ENCODE results near the gene LAMA5.

The LAMA5 gene

DNA sequence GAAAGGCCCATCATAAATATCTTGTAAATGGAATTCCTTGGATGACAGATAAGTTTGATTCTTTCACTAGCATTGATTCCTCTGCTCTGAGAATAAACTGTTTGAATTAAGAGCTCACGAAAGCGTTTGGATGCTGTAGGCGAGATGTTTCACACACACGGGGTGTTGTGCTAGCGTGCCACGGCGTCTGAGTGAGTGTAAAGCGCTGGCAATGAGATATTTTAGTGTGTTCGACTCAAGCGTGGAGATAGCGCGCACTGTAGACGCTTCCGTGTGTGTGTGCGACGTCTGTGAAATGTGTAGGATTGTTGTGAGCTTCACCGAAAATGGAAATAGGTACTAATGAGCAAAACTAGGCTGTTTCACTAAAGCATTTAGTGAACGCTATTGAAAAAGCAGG, 93.7 kb downstream of the LAMA5 start:
- no peak for DNase-seq (ENCODE audit: low read depth)
- TF ChIP-seq, protein P1, sequence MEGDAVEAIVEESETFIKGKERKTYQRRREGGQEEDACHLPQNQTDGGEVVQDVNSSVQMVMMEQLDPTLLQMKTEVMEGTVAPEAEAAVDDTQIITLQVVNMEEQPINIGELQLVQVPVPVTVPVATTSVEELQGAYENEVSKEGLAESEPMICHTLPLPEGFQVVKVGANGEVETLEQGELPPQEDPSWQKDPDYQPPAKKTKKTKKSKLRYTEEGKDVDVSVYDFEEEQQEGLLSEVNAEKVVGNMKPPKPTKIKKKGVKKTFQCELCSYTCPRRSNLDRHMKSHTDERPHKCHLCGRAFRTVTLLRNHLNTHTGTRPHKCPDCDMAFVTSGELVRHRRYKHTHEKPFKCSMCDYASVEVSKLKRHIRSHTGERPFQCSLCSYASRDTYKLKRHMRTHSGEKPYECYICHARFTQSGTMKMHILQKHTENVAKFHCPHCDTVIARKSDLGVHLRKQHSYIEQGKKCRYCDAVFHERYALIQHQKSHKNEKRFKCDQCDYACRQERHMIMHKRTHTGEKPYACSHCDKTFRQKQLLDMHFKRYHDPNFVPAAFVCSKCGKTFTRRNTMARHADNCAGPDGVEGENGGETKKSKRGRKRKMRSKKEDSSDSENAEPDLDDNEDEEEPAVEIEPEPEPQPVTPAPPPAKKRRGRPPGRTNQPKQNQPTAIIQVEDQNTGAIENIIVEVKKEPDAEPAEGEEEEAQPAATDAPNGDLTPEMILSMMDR (IDR thresholded peaks at IDR 0.05; ENCODE audit: low read depth, low read length, missing control alignments): no peak
- no peak overlapping the region for H3K4me3 ChIP-seq (ENCODE audit: low read depth, low read length)

DNA sequence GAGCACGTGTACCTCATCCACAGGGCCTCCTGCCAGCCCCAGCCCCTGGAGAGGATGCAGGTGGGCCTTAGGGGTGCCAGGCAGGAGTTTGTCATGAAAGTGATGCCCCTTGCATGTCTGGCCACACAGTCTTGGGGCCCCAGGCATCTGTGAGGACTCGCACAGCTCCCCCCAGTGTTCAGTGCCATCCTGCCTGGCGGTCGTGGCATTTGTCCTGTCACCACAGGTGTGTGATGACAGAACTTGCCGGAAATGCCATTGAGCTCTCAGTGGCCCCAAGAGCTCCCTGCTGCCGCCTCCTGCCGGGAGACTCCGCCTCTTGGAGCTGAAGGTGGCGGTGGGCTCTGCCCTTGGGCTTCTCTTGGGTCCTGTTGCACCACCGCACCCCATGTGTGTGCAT, 94.9 kb downstream of the LAMA5 start:
- DNase-seq (ENCODE audit: low read depth): no peak
- TF ChIP-seq, protein P1 (IDR thresholded peaks at IDR 0.05; ENCODE audit: low read depth, low read length, missing control alignments): no peak
- H3K4me3 ChIP-seq (ENCODE audit: low read depth, low read length): no peak overlapping the region

DNA sequence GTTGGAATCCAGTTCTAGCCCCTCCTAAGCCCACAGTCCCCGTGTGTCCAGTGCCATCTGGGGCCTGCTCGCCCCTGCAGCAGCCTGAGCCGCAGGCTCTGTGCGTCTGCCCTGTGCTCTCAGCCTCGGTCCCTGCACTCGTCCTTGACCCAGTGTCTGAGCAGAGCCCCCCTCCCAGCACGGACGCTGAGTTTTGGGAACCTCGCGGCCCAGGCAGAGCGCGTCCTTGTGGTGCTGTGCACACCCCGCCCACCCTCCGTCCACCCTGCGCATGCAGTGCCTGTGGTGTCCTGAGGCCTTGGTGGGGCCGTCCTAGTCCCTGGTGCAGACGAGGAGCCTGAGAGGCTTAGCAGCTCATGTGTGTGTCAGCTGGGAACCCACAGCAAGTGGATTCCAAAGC, 97.2 kb downstream of the LAMA5 start:
- no peak for DNase-seq (ENCODE audit: low read depth)

DNA sequence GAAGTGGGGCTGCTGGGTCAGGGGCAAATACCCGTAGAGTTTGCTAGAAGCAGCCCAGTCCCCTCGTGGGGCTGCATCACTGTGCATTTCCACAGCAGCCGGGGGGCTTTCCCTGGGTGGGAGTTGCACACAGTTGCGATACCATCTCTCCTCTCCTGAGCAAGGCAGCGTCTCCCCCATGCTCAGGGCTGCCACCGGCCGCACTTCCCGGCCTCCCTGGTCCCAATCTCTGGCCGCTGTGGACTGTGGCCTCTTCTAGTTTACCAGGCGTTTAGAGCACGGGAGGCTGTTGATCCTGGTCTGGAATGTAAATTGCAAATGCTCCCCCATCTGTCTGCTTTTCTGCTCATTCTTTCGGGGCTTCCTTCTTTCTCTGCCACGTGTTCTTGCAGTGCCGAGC, 97.7 kb downstream of the LAMA5 start:
- no peak for DNase-seq (ENCODE audit: low read depth)
- H3K4me3 ChIP-seq (ENCODE audit: low read depth, low read length): no peak overlapping the region
- TF ChIP-seq, protein P1 (IDR thresholded peaks at IDR 0.05; ENCODE audit: low read depth, low read length, missing control alignments): no peak

More for the DNA sequence above, 97.2 kb downstream of the LAMA5 start:
- TF ChIP-seq, protein P1 (IDR thresholded peaks at IDR 0.05; ENCODE audit: low read depth, low read length, missing control alignments): no peak
- no peak overlapping the region for H3K4me3 ChIP-seq (ENCODE audit: low read depth, low read length)

DNA sequence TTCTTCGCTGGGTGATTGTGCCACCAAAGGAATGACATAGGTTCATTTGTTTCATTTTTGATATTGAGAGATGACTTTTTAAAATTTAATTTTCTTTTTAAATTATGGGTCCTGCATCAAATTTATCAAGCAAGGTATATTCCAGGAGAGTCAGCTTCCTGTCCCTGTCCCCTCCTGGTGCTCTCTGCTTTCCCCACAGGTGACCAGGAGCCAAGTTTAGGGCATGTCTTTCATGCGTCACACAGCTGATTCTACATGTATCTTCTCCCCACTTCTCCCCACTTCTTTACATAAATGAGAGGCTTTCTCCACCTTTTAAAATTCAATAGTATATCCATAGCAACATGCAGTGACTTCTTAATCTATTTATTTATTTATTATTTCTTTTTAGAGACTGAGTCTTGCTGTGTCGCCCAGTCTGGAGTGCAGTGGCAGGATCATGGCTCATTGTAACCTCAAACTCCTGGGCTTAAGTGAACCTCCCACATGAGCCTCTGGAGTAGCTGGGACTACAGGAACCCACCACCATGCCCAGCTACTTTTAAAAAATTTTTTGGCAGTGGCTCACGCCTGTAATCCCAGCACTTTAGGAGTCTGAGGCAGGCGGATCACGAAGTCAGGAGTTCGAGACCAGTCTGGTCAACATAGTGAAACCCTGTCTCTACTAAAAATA, 98.7 kb downstream of the LAMA5 start:
- TF ChIP-seq, protein P1 (IDR thresholded peaks at IDR 0.05; ENCODE audit: low read depth, low read length, missing control alignments): no peak
- no peak for DNase-seq (ENCODE audit: low read depth)
- H3K4me3 ChIP-seq (ENCODE audit: low read depth, low read length): no peak overlapping the region

DNA sequence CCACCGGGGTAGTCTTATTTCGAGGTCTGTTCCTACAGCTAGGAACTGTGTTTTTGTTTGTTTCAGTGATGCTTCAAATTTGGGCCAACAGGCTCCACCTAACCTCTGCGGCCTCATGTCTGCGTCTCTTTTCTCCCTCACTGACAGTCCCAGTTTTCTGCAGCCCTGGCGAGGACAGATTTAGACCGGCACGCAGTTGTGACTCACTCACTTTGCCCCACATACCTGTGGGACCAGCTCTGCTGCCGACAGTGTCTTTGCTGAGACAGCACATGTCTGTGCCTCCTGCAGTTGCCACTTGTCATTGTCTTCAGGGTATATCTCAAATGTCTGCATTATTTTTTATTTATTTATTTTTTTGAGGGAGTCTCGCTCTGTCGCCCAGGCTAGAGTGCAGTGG, 99.6 kb downstream of the LAMA5 start:
- no peak overlapping the region for H3K4me3 ChIP-seq (ENCODE audit: low read depth, low read length)
- no peak for DNase-seq (ENCODE audit: low read depth)
- TF ChIP-seq, protein P1 (IDR thresholded peaks at IDR 0.05; ENCODE audit: low read depth, low read length, missing control alignments): no peak

DNA sequence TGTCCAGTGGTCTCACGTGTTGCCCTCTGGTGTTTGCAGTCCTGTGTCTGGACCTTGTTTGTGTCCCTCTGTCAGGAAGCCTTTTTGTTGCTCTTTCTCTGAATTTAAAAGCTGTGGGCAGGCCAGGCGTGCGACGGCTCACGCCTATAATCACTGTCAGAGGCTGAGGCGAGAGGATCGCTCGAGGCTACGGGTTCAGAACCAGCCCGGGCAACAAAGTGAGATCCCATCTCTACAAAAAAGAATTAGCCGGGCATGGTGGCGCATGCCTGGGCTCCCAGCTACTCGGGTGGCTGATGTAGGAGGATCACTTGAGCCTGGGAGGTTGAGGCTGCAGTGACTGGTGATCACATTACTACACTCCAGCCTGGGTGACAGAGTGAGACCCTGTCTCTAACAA, 100.3 kb downstream of the LAMA5 start:
- DNase-seq (ENCODE audit: low read depth): no peak
- H3K4me3 ChIP-seq (ENCODE audit: low read depth, low read length): no peak overlapping the region
- TF ChIP-seq, protein P1 (IDR thresholded peaks at IDR 0.05; ENCODE audit: low read depth, low read length, missing control alignments): no peak

All from GM12864 (cell line).